GM12892 (cell line): Measurements from ENCODE around the gene ATP6V1G1.

ENCODE experiments used
- POLR2A ChIP-seq: IDR thresholded peaks from 2 replicates; pipeline ENCODE4 v1.6.1; 2011; ENCODE audit warnings: low read depth, low read length, control low read depth
- POLR2AphosphoS5 ChIP-seq: IDR thresholded peaks from 2 replicates; pipeline ENCODE4 v1.6.1; 2011; ENCODE audit warnings: low read depth, low read length, control low read depth
- TAF1 ChIP-seq: IDR thresholded peaks from 2 replicates; pipeline ENCODE4 v1.6.1; 2011; ENCODE audit warnings: low read depth, mild to moderate bottlenecking, control low read depth, low read length, borderline replicate concordance

DNA sequence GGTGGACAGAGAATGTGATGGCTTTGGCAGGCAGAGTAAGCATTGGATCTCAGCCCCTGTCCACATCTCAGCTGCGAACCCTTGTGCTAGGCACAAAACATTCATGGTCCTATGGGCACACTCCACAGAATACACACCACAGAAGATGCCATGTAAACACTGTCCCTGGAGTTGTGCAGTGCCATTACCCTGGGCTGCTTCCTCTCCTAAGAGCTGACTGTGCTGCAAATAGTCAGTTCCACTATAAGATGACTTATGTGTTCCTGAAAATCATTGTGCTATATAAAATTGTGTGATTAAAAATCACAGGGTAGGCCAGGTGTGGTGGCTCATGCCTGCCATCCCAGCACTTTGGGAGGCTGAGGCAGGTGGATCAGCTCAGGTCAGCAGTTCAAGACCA, 31.9 kb upstream of the ATP6V1G1 start:
- TF ChIP-seq POLR2AphosphoS5 (no peak), POLR2A (no peak), TAF1 (no peak)
